Measurements from ENCODE around the gene GDF7. TPM values are rescaled to one million over a fixed set of nuclear protein-coding genes. Genes with fewer than 3 reads are reported as not detected.

GDF7 gene
- total RNA-seq, 4 donors from 2014 or later = 0.12 to 1.1 (median 0.25) TPM

- no peak for DNase-seq (ENCODE audit: low spot score)
- ATAC-seq (ENCODE audit: low FRiP score) = no peak
- TF ChIP-seq CTCF (IDR thresholded peaks at IDR 0.05) = no peak
These were observed 11.1 kb downstream of the GDF7 start for GRCh38 chr2:20678086-20678395.

GRCh38 chr2:20678780-20679179, 11.8 kb downstream of the GDF7 start:
- DNase-seq (ENCODE audit: low spot score) (no peak), ATAC-seq (ENCODE audit: low FRiP score) (no peak)
- no peak for TF ChIP-seq CTCF (IDR thresholded peaks at IDR 0.05)

GRCh38 chr2:20680744-20681375, 13.9 kb downstream of the GDF7 start:
- no peak for TF ChIP-seq CTCF (IDR thresholded peaks at IDR 0.05)
- no peak for DNase-seq (ENCODE audit: low spot score)
- ATAC-seq (ENCODE audit: low FRiP score) = no peak

- no peak for TF ChIP-seq CTCF (IDR thresholded peaks at IDR 0.05)
- DNase-seq (ENCODE audit: low spot score) (no peak), ATAC-seq (ENCODE audit: low FRiP score) (no peak)
These were observed 15.4 kb downstream of the GDF7 start for GRCh38 chr2:20682167-20682920.

- no peak for TF ChIP-seq CTCF (IDR thresholded peaks at IDR 0.05)
- no peak for ATAC-seq (ENCODE audit: low FRiP score)
- DNase-seq (ENCODE audit: low spot score) = no peak
These were observed 17.7 kb downstream of the GDF7 start for GRCh38 chr2:20684581-20685063.

GRCh38 chr2:20687260-20687832, 20.4 kb downstream of the GDF7 start:
- ATAC-seq (ENCODE audit: low FRiP score) = no peak
- DNase-seq (ENCODE audit: low spot score) = no peak
- TF ChIP-seq CTCF (IDR thresholded peaks at IDR 0.05) = no peak

Measured in omental fat pad (tissue), 4 donors.